ENCODE results near the gene ROGDI. TPM values are rescaled to one million over a fixed set of nuclear protein-coding genes. Genes with fewer than 3 reads are reported as not detected.

Gene ROGDI
- total RNA-seq, 1 donor from 2014 or later = 113 TPM

- no peak for DNase-seq
- peaks cover 10% of the 10 kb centered on the region for H3K9me3 Mint-ChIP-seq (ENCODE audit: unreplicated experiment)
- no peaks in the 10 kb centered on the region for H3K36me3 Mint-ChIP-seq (ENCODE audit: unreplicated experiment)
- peaks cover 13% of the 10 kb centered on the region for H3K27me3 Mint-ChIP-seq (ENCODE audit: unreplicated experiment)
- H3K27ac Mint-ChIP-seq (ENCODE audit: unreplicated experiment) = no peak overlapping the region
- H3K4me1 Mint-ChIP-seq (ENCODE audit: low read depth, unreplicated experiment) = peaks cover 21% of the 10 kb centered on the region
- no peak overlapping the region for H3K4me3 Mint-ChIP-seq (ENCODE audit: unreplicated experiment)
- TF ChIP-seq CTCF (IDR thresholded peaks at IDR 0.05; ENCODE audit: partially characterized antibody, unreplicated experiment) = no peak
Observed at GRCh38 chr16:4805231-4805630, 2.8 kb upstream of the ROGDI start.

GRCh38 chr16:4803898-4804762, 1.7 kb upstream of the ROGDI start:
- H3K9me3 Mint-ChIP-seq (ENCODE audit: unreplicated experiment) = peaks cover 10% of the 10 kb centered on the region
- DNase-seq = no peak
- H3K27me3 Mint-ChIP-seq (ENCODE audit: unreplicated experiment) = peaks cover 13% of the 10 kb centered on the region
- peaks cover 22% of the 10 kb centered on the region for H3K4me1 Mint-ChIP-seq (ENCODE audit: low read depth, unreplicated experiment)
- H3K27ac Mint-ChIP-seq (ENCODE audit: unreplicated experiment) = peak overlapping the region; percentile 94
- TF ChIP-seq CTCF (IDR thresholded peaks at IDR 0.05; ENCODE audit: partially characterized antibody, unreplicated experiment) = no peak
- H3K36me3 Mint-ChIP-seq (ENCODE audit: unreplicated experiment) = no peaks in the 10 kb centered on the region
- peak overlapping the region; percentile 88 for H3K4me3 Mint-ChIP-seq (ENCODE audit: unreplicated experiment)

- no peak for TF ChIP-seq CTCF (IDR thresholded peaks at IDR 0.05; ENCODE audit: partially characterized antibody, unreplicated experiment)
- peaks cover 22% of the 10 kb centered on the region for H3K4me1 Mint-ChIP-seq (ENCODE audit: low read depth, unreplicated experiment)
- H3K27ac Mint-ChIP-seq (ENCODE audit: unreplicated experiment) = peak overlapping the region; percentile 94
- H3K27me3 Mint-ChIP-seq (ENCODE audit: unreplicated experiment) = peaks cover 13% of the 10 kb centered on the region
- H3K4me3 Mint-ChIP-seq (ENCODE audit: unreplicated experiment) = peak overlapping the region; percentile 88
- peaks cover 11% of the 10 kb centered on the region for H3K9me3 Mint-ChIP-seq (ENCODE audit: unreplicated experiment)
- no peak for DNase-seq
- no peaks in the 10 kb centered on the region for H3K36me3 Mint-ChIP-seq (ENCODE audit: unreplicated experiment)
Observed at GRCh38 chr16:4803401-4803844, 990 bp upstream of the ROGDI start.

- DNase-seq = peak; percentile 92
- no peaks in the 10 kb centered on the region for H3K36me3 Mint-ChIP-seq (ENCODE audit: unreplicated experiment)
- peak; percentile 43 for TF ChIP-seq CTCF (IDR thresholded peaks at IDR 0.05; ENCODE audit: partially characterized antibody, unreplicated experiment)
- peak overlapping the region; percentile 88 for H3K4me3 Mint-ChIP-seq (ENCODE audit: unreplicated experiment)
- H3K9me3 Mint-ChIP-seq (ENCODE audit: unreplicated experiment) = peaks cover 11% of the 10 kb centered on the region
- H3K27me3 Mint-ChIP-seq (ENCODE audit: unreplicated experiment) = peaks cover 13% of the 10 kb centered on the region
- H3K27ac Mint-ChIP-seq (ENCODE audit: unreplicated experiment) = peak overlapping the region; percentile 94
- peaks cover 22% of the 10 kb centered on the region for H3K4me1 Mint-ChIP-seq (ENCODE audit: low read depth, unreplicated experiment)
Observed at GRCh38 chr16:4802659-4803287, 340 bp upstream of the ROGDI start.
